ENCODE data around the gene RGS7BP.

GRCh38 chr5:64659289-64659688 is 153.5 kb downstream of the RGS7BP start:
- TF ChIP-seq CTCF (IDR thresholded peaks at IDR 0.05; ENCODE audit: insufficient read depth, low read length, poor library complexity, severe bottlenecking), result no peak
- no peak for TF ChIP-seq EZH2phosphoT487 (conservative IDR thresholded peaks at IDR 0.05; ENCODE audit: low read length)
